GM19023 (cell line): ENCODE data around the gene NDUFB4.

ENCODE experiments used
- ATAC-seq: cut with Tn5 transposase; IDR thresholded peaks from one replicate; pipeline ENCODE4 v1.9.1; 2021; ENCODE audit warnings: mild to moderate bottlenecking, moderate library complexity; ENCODE audit not compliant: unreplicated experiment

The NDUFB4 gene

DNA sequence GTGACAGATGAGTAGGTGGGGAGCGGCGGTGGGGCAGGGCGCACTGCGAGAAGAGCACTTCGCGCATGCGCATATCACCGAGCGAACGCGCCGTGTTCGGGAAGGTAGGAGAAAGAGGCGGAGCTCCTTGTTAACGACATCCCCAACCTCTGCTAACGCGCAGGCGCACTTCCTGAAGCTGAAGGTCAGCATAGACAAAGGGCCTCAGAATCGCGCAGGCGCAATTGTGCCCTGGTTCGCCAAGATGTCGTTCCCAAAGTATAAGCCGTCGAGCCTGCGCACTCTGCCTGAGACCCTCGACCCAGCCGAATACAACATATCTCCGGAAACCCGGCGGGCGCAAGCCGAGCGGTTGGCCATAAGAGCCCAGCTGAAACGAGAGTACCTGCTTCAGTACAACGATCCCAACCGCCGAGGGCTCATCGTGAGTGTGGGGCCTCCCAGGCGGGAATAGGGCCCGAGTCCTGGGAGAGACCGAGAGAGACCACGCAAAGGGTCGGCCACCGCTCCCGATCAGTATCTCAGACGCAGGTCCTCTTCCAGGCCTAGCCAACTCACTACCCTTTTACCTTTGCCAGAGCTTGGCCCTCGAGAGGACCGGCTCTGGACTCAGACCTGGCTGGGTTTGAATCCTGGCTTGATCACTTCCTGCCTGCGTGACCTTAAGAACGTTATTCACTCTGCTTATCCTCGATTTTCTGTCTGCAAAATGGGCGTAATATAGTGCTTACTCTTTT is at the start of gene NDUFB4:
NDUFB4 (plus strand) TSS at position 221 of the 737 bp plus-strand sequence; CDS start at position 245, 24 bp downstream.
- ATAC-seq: peak; percentile 97

DNA sequence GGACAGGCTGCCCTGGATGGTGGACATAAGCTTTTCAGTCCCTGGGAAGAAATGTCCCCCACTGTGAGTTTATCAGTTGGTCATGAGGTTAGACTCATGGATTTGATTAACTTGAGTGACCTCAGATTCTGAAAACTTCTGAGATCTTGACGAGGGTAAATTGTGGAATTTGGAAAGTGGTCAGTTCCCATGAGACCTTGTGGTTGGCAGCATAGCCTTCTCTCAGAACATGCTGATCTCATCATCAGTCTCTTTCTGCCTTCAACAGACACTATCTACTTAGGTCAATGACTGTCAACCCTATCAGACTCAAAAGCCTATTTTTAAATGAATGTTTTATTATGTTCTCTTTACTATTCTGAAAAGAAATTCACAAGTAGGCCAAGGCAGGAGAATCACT is 45.6 kb upstream of the NDUFB4 start:
- ATAC-seq: no peak

DNA sequence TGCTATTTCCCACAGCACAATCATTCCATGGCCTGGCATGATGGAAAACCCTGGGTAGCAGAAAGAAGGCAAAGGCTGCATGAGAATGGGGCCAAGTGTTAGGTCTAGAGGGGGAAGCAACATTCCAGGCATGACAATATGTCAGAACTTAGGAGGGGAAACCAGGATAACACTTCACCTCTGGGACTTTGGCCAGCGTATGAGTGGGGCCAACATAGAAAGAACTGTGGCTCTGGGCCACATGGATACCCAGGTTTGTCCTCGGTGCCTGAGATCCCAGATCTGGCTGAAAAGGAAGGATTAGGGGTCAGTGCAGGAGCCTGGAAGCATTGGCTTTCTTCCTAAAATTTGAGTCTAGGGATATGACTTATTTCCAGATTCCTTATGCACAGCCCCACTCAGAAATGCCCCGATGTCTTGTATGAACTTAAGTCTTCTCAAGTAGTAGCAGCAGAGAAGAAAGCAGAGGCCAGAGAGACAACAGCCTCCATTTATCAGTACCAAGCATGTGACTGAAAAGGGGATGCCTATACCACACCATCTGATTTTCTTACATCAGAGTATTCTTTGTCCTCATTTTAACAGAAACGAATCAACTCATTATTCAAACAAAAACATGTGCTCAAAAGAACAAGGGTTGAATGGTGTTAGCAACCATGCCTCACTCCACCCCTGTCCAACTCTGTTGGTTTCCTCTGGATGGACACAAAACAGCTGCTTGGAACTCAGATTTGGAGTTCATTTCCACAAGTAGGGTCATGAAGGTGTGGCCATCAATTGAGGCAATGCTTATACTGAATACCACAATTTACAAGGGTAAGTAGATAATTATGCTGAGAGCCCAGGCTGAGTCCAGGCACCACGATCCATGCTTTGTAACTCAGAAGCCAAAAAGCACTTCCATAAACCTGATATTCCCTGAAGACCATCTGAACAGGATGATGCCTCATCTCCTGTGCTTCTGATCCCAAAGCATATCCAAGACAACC is 43.7 kb upstream of the NDUFB4 start:
- no peak for ATAC-seq

DNA sequence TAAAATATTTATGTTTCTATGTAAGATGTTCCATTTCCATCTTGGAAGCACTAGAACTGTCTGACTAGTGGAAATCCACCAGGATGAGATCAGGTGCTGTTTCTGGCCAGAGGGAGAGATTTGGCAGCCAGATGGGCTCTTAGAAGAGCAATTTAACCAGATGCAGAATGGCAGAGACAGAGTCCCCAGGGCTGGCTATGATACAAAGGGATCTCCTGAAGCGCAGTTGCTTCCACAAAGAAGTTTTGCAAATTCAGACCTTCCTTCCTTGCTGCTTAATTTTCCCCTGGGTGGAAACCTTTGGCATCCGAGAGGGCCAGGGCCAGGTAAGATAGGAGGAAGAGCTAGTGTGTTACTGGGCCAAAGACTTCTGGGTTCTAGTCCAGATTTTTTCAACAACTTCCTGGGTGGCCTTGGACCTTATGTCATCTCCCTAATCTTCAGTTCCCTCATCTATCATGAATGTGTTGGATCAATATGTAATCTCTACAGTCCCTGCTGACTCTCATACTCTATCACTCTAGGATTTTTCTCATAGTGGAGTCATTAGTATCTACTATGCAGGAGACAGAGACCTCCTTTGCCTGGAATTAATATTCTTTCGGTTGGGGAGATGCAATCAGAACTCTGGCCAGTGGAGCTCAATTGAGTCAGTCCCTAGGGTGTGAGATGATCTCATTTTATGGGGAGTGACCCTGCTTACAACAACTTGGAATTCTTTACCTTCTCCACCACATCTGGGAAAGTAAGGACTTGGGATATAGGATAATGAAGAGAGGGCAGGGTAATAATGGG is 41.1 kb upstream of the NDUFB4 start:
- ATAC-seq: no peak

DNA sequence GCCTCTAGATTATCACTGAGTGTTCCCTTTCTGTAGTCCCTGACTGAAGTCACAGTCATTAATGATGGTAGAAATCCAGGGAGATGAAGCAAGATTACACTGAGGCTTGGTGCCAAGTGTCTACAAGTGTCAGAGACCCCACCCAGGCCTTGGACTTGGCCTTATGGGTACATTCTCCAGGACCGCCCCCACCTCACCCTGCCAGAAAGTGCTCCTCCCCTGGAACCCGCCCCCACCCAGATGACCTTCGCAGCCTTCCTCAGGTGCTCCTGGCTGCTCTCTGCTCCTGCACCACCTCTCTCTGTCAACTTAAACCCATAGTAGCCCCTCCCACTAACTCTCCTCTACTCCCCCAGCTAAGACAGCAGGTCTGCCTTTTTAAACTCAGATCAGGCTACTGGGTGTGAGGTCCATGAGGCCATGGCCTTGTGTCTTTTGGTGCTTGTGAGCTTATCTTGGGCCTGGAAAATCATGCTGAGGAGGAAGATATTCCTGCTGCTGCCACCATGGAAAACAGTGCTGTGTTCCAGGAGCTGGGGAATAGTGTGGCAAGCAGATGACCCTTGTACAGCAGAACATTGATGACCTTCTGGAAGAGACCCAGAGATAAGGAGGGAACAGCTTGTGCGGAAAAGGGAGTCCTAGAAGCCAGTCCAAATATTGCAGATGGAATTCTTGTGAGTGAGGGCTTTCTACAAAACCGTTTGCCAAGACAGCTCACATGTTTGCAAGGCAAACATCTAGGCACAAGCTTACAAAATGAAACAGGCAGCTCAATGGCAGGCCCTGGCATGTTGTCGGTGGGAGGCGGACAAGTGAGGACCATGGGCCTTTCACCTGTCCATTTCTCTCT is 40.3 kb upstream of the NDUFB4 start:
- ATAC-seq: no peak

DNA sequence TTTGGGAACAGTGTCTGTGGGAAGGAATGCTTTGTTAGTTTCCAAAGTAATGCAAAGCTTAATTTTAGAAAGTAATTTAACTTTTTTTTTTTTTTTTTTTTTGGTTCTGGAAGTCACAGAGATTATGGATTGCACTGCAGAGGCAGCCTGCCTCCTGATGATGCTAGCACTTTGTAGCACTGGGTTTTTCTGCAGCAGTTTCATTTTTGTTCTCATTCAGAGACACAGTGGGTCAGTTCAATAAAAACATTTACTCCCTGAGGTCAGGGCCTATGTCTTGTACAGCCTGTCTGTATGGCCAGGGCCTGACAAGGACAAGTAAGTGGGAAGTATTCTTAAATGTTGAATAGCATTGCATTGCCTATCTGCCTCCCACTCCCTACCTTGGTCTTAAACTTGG is 39.0 kb upstream of the NDUFB4 start:
- ATAC-seq: no peak

DNA sequence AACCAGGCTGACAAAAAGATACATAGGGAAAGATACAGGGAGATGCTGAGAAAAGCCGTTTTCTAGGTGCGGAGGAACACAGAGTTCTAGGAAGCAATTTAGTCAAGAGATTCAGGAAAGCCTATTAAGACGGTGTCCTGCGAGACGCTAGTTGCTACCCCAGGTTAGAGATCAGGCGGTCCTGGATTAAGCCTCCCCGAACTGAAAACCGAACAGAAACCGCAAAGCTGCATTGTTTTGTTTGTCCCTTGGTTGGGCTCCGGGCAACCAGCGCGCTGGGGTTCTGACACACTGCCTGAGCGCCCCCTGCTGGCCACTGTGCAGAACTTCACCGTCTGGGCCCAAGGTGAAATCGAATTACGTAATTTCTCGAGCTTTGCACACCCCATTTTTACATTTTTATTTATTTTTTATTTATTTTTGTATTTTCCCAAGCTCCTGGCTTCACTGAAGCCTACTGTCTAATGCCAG is 37.3 kb upstream of the NDUFB4 start:
- ATAC-seq: peak; percentile 88

DNA sequence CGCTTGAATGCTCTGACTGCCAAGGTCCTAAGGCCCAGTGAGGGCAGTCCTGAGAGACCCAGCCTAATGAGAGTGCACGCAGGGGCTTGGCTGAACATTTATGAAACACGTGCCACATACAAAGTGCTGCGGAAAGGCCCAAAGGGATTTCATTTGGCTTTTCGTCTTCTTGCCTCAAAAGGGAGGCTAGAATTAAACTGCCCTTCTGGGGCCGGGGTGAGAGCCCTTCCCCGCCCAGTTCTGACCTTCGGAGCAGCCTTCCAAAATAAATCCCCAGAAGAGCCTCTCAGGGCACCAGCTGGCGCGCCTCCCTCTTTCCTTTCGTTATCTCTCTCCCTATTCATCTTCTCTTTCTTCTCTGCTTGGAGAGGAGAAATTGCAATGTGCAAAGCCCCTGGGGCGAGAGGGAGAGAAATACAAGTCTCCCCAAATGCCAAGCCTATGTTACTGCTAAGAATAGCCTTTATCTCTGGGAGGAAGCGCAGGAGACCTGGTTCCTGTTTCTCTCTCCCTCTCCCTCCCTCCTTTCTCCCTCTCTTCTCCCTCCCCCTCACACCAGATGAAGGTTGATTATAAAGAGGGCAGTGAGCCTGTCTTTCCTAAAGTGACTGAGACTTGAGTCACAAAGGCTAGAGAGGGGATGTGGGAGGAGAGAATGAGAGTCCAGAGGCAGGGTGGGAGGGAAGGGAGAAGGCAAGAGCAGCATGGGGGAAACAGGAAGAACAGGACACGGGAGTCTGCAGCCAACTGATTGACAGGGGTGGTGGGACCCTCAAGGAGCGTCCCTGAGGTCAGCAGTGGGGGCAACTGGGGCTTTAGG is 36.7 kb upstream of the NDUFB4 start:
- peak; percentile 11 for ATAC-seq

DNA sequence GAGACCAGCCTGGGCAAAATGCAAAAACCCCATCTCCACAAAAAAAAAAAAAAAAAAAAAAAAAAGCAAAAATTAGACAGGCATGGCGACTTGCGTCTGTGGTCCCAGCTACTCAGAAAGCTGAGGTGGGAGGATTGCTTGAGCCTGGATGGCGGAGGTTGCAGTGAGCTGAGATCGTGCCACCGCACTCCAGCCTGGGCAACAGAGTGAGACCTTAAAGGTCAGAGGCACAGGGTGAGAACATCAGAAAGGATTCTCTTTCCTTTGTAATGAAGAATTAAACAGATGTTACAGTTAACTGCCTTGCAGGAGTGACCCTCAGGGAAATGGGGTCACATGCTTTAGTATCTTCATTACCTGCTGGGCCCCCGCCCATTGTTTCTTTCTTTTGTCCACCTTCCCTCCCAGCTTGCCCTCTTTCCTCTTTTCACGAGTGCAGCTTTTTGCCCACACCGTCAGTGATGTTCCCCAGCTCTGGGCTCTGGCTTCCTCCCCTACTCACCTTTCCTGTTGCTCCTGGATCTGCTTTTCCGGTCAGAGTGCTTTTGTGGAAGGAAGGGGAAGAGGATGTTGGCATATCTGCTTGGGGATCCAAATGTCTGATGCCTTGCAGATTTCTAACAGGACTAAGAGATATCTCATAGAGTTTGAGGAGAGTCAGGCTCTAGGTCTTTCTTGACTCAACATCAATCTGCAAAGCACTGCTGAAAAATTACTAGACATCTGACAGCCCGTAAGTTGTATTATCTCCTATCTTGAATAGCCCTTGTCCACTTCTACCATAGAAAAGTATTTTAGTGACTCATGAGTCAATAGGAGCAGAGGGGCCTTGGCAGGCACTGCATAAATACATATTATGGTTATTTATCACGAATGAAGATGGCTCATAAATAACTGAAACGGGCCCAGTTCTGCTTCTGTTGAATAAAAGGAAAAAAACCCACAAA is 35.6 kb upstream of the NDUFB4 start:
- ATAC-seq: no peak

DNA sequence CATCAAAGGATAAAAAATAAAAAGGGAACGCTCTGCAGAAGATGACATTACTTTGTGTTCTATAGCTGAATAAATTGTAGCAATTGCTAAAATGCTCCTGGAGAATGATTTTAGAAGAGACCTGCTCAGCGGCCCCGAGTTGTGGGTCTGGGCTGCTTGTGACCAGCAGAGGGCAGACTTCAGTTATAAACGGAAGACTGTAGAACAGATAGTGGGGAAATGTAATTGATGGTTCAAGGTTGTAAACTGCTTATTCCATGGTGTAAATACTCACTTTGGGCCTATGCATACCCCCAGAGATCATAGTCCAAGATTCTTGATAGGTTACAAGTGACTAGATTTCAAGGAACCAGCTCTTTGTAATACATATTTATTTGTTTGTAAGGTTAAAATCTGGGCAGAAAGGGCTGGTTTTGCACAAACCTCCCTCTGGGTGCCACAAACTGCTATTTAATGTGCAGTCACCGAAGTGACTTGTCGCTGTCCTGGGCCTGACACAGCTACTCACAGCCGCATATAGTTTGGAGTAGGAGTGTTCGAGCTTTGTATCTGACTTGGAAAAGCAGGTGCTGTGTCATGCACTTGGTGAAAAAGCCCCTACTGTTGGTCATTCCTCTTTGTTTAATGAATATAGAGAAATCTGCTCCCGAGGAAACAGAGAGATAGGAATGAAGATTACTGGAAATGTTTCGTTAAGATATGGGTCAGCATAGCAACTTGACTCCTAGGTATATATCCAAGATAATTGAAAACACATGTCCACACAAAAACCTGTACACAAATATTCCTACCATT is 34.7 kb upstream of the NDUFB4 start:
- ATAC-seq: peak; percentile 57

DNA sequence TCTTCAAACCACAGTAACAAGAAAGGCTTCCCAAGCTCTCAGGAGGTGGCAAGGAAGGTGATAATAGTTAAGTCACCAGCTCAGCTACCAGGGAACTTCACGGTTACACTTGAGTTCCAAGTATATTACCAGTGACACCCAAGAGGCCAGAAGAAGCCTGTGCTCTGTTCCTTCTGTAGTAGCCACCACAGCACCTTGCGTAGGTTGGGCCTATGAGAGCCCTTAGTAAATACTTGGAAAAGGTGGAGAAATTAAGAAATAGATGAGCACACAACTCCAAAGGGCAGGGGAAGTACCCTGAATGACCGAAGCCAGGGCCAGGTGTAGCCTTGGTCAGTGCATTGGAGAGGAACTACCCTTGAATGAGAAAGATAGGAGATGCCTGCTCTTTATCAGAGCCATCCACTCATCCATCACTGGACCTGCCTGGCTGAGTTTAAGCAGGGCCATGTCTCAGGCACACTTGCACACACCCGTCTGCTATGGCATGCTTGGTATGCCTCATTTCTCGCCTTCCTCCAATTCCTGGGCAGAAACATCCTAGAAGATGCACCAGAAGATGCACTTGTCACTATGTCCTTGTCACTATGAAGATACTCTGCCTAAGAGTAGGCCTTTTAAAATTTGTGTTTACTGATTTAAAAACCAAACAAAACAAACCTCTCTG is 32.6 kb upstream of the NDUFB4 start:
- no peak for ATAC-seq

DNA sequence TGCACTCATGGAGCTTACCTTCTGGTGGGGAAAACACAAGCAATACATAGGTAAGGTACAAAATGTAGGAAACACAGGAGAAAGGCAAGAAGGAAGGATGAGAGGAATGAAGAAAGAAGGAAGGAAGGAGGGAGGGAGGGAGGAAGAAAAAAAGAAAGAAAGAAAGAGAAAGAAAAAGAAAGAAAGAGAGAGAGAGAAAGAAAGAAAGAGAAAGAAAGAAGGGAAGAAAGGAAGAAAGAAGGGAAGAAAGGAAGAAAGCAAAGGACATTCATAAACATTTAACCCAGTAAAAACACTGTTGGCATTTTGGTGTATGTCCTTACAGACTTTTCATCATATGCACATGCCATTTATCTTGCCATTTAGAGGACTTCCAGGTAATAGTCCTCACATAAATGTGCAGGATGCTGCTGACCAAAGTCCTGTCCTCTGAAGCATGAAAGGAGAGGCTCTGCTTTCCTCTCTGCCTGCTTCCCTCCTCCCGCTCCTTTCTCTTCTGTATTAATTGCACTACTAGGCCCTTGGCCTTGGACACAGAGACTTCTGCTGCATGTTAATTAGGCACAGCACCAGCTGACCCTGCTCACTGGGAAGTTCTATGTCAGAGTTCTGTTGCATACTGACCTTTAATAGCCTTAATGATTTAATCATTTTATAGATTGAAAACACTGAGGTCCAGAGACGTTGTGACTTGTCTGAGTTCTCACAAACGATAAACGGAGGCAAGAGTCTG is 29.7 kb upstream of the NDUFB4 start:
- ATAC-seq: no peak

DNA sequence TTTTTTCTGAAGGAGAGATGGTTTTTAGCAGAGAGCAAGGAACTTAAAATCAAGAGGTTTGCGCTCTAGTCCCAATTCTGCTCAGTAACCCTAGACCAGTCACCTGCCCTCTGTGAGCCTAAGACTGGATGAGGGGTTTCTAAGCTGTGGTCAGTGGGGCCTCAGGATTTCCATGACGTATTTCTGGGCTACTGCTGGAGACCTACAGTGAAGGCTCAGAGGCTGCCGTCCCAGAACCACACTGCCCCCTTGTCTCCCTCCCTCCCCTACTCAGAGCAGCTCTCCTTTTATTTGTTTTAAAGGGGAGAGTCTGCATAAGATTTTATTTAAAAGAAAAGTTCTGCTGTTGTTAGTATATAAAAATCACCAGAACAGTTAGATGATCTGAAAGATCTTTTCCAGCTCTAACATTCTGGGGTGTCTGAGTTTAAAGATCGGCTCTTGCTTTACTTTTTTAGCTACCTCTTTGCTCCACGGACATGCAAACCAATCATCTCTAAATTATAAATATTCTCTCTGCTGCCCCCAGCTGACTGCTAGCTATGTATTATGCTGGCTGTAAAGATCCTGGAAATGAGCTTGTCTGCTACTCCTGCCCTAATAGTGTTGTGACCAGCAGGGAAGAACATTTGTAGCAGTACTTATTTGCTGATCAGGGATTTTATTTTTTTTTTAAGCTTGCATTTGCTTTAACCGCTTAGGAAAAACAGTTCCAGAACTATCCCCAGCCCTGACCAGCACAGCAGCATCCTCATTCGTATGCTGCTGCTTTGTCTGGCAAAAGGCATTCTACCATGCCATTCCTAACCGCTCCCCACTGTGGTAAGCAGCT is 28.6 kb upstream of the NDUFB4 start:
- ATAC-seq: no peak

DNA sequence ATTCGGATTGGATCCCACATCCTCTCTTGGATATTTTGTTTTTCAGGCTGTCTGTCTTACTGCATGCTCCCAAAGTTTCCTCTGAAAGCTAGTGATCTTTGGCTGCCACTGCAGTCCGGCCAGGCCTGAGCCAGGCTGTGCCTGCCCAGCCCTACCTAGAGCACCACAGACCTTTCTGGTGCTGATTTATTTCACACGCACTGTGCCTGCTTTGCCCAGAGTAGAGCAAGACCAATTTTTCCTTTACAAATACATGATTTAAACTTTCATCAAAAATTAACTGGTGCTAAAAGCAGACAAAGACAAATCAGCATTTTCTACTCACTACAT is 28.0 kb upstream of the NDUFB4 start:
- no peak for ATAC-seq

DNA sequence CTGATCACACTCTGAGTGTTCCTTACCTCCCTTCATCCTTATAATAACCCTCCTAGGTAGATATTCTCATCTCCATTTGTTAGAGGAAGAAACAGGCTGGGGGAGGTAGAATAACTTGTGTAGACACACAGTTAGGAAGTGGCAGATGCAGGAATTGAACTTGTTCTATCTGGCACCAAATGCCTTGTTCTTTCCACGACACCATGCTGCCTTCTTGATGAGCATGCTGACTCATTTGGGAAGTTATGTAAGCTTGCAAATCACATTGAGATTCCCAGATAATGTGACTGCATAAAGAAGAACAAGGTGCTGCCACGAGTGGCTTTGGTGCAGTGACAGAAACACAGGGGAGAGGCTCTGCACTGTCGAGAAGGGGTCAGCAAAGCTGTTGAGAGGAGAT is 27.5 kb upstream of the NDUFB4 start:
- ATAC-seq: no peak
